GM18951 (cell line): ENCODE results near the gene CREBBP.

ENCODE experiments used
- POLR2A ChIP-seq: IDR thresholded peaks from 4 replicates; pipeline ENCODE4 v1.6.1; 2011; ENCODE audit warnings: mild to moderate bottlenecking; ENCODE audit not compliant: insufficient read length, insufficient read depth; ENCODE audit errors: extremely low read depth
- in situ Hi-C: fragments of 300-500 bp; cut with MboI; formaldehyde crosslinking; loops from one replicate; pipeline ENCODE4 v1.12.0; 2022; ENCODE audit warnings: low sequenced_read_pairs, mixed read lengths, inconsistent platforms; ENCODE audit not compliant: unreplicated experiment

CREBBP gene

DNA sequence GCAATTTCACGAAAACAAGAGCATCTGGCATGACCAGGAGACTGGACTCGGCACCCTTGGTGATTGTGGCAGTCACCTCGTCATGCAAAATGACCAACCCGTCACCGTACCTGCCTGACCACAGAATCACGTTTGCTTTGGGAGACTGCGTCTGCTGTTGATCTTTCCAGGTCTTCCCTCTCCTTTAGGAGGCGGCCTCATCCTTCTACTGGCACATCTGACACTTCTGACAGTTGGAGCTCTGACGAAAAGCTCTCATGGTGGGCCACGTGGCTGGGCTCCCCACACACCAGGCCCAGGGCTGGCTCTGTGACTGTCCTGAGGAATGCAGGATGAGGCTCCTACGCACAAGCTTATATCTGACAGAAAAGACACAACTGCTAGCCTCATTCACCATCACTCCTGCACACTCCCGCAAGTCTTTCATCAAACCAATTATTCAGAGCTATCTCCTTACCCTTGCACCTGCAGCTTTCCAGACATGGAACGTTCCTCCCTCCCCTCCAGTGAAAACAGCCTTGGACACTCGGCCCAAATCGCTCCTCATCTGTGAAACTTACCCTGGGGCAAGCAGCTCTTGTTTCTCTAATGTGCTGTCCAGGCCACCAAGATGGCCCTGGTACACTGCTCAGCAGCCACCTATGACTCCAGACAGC lies 166.8 kb downstream of the CREBBP start:
- TF ChIP-seq POLR2A = no peak
- in situ Hi-C loops = no loop called here

DNA sequence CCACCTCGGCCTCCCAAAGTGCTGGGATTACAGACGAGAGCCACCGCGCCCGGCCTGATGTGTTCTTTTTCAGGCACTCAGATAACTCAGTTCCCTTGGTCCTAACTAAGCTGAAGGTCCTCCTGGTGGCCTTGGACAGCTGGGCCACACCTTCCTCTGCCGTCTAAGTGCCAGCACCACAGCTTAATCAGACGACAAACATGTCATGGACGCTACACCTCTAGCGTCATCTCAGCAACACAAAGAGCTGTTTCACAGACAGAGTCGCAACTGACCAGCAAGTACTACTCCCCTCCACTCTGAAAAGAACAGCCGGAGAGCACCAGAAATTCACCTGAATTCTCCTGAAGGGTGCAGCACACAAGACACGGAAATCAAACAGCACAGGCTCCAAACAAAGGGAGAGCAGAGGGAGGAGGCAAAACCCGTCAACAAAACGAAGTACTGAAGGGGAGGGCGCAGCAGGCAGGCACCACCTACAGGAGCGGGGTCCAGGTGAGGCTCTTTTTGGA lies 167.6 kb downstream of the CREBBP start:
- in situ Hi-C loops = no loop called here
- no peak for TF ChIP-seq POLR2A

DNA sequence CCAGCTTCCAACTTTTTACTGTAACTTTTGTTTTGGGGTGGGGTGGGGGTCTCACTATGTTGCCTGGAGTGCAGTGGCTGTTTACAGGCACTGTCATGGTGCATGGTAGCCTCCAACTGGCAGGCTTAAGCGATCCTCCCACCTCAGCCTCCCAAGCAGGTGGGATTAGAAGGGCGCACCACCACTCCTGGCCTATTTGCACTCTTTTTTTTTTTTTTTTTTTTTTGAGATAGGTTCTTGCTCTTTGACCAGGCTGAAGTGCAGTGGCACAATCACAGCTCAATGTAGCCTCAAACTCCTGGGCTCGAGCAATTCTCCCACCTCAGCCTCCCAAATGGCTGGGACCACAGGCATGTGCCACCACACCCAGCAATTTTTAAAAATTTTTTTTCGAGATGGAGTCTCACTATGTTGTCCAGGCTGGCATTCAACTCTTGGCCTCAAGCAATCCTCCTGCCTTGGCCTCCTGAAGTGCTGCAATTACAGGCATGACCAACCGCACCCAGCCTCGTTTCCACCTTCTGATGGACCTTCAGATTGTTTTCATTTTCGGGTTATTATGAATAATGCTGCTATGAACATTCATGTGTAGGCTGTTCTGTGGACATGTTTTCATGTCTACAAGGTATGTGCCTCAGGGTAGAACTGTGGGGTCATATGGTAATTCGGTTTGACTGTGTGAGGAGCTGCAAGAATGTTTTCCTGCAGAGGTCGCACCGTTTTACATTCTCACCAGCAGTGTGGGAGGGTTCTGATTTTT lies 174.1 kb downstream of the CREBBP start:
- no peak for TF ChIP-seq POLR2A
- in situ Hi-C loops = no loop called here

DNA sequence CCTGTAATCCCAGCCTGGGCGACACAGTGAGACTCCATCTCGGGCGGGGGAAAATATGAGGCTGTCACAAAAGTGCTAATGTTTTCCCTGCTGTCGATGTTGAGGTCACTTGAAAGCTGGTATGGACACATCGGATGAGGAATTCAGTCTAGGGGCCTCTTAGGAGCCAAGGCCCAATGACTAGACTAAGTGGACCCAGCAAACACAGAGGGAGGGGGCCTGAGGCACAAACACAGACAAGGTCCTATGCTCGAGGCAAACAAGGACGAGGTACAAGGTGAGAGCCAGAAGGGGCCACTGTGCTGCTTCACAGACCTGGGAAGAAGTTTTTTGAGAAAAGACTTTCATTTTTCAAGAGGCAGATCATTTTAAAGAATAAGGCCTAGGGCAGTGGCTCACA lies 178.4 kb downstream of the CREBBP start:
- in situ Hi-C loops = no loop called here
- TF ChIP-seq POLR2A = no peak

DNA sequence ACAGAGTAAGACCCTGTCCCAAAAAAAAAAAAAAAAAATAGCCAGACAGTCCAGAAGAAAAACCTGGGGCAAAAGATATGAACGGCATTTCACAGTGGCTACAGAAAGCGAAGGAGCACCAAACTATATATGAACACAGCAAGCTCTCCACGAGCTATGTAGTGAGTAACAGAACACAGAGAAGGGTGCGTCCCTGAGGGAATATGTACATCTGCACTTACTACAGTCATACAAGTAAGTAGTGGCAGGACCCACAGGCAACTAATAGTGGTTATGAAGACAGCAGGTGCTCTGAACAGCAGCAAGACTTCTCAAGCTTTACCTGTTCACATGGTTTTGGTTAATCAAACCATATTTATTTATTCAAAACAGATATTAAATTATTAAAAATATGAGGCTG lies 179.0 kb downstream of the CREBBP start:
- no peak for TF ChIP-seq POLR2A
- in situ Hi-C loops = no loop called here

DNA sequence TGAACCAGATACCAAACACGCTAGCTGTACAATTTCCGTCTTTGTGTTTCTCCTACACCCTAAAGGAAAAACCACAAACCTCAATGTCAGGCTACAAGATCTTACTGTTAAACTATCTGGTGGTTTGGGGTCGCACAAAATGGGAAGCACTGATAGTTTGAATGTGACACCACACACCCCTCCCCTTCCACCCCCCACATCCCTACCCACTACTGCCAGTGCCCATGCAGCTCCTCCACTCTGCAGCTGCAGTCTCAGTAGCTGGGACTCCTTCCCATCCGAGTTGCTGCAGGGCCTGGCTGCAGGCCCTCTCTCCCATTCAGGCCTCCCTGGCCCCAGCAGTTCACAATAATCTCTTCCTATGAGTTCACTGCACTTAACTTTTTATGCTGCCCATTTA lies 181.6 kb downstream of the CREBBP start:
- no peak for TF ChIP-seq POLR2A
- in situ Hi-C loops = no loop called here

DNA sequence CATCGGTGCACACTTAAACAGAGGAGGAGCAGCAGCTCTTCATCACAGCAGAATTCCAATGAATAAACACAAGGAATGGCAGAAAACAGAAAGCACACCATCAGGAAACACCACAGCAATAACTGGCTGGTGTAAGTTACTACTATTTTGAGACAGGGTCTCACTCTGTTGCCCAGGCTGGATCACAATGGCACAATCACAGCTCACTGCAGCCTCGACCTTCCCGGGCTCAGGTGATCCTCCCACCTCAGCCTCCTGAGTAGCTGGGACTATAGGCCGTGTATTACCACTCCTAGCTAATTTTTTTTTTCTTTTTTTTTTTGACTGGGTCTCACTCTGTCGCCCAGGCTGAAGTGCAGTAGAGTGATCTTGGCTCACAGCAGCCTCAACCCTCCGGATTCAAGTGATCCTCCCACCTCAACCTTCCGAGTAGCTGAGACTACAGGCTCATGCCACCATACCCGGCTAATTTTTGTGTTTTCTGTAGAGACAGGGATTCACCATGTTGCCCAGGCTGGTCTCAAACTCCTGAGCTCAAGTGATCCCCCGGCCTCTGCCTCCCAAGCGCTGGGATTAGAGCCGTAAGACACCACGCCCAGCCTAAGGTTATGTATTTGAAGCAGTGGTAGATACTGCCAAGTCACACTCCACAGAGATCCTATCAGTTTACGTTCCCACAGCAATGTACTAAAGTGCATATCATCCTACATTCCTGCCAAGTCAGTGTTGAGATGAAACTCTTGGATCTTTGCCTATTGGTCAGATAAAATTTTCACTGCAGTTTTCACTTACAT lies 183.9 kb downstream of the CREBBP start:
- TF ChIP-seq POLR2A = no peak
- in situ Hi-C loops = no loop called here

DNA sequence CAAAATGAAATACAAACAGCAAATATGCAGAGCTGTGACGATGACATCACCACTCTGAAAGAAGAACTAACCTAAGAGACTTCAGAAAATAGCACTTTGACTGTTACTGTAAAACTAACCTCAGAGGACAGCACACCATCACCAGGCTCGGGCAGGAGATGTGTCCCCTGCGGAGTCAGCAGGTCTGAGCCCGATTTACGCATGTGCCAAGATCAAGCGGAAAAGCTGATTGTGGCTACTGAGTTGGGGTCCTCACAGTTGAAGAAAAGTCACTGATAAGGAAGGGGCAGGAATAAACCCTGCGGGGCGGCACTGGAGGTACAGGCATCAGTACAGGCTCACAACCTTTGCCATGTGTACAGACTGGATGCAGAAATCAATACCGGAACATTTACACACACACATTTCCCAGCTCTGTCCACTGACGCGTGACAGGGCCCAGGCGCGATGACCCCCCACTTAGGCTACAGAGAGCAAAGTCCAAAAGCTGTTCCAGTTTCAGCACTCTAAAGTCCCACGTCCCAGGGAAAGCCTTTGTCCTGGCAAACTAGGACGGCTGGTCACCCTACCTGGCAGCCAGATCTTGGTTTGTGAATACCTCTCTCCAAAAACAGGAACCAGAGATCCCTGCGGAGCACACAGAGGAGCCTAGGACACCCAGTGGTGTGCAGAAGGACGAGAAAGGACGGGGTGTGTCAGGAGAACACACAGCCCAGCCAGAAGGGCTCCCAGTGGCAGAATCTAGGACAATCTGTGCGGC lies 184.7 kb downstream of the CREBBP start:
- in situ Hi-C loops = no loop called here
- TF ChIP-seq POLR2A = no peak

DNA sequence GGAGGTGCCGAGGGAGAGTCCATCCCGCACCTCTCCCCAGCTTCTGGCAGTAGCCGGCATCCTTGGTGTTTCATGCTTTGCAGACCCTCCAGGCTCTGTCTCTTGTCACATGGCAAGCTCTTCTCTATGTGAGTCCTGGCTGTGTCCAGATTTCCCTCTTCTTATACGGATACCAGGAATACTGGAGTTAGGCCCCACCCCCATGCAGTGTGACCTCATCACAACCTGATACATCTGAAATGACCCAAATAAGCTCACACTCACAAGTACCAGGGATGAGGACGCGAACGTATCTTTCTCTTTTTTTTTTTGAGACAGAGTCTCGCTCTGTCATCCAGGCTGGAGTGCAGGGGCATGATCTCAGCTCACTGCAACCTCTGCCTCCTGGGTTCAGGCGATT lies 186.5 kb downstream of the CREBBP start:
- in situ Hi-C loops = no loop called here
- no peak for TF ChIP-seq POLR2A

DNA sequence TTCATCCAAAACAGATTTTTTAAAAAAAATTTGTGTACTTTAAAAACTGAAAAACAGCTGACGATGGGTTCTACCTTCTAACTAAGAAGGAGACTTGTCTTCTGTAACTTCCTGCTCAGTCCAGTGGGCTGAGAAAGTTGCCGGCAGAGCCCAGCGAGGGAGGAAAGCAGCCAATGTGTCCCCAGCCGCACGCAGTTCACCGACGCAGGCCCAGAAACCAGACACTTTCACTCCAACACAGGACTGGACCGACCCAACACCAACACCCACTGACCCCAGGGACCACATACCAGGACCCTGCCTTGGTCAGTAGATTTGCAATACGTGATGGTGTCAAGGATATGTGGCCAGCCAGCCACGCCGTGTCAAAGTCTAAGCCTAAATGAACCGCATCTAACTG lies 188.8 kb downstream of the CREBBP start:
- in situ Hi-C loops = no loop called here
- TF ChIP-seq POLR2A = no peak

DNA sequence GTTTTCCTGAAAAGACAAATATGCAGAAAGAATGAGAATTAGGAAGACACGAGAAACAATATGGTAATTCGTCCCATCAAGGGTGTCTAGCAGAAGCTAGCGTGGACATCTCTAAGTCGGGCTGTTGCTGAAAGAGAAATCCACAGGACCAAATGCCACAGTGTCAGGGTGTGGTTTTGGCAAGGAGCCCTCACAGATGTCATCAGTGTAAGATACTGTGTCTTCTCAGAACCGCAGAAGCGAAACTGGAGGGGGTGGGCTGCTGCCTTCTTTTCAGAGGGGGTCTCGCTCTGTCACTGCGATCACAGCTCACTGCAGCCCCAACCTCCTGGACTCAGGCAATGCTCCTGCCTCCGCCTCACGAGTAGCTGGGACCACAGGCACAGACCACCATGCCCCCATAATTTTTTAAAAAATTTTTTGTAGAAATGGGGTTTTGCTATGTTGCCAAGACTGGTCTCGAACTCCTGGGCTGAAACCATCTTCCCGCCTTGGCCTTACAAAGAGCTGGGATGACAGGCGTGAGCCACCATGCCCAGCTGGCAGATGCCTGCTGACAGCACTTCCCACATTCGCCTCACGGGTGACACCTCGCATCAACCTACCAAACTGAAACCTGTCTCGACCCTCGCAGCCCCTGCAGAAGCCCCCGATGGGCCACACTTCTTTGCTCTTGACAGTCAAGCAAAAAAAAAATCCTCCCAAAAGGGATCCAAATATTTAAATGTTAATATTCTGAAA lies 189.4 kb downstream of the CREBBP start:
- no peak for TF ChIP-seq POLR2A
- in situ Hi-C loops = no loop called here

DNA sequence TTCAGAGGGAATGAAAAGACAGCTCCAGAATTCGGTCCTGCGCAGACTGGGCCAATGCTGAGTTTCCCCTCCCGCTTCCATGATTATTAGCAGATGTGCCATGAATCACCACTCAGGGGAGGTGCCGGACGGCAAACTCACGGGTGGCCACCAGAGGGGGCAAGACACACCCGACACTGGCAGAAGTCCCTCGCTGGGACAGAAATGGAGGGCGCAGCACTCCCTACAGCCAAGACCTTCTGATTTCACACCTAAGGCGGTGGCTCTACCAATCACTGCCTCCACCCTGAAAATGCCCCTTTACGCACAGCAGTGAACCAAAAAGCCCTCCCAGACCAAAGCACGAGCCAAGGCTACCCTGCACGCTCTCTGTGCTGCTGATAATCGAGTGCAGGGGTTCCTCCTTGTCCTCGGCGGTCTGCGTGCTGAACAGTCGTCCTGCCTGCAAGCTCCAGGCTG lies 190.0 kb downstream of the CREBBP start:
- in situ Hi-C loops = no loop called here
- no peak for TF ChIP-seq POLR2A
